WTC11 (cell line): ENCODE results near the gene HS3ST3A1. TPM values are rescaled to one million over a fixed set of nuclear protein-coding genes. Genes with fewer than 3 reads are reported as not detected.

ENCODE experiments used
- ATAC-seq: fragments of 200-7000 bp; cut with Tn5 transposase; 2 replicates; pipeline ENCODE4 v1.10.0; 2021; ENCODE audit warnings: mild to moderate bottlenecking, moderate library complexity
- CTCF ChIA-PET: fragments of 300-600 bp; sonication (Branson Sonifier 250); formaldehyde crosslinking; loops from one replicate; lab custom pipeline; 2021; ENCODE audit warnings: antibody characterized with exemption; lab: Charles Lee
- POLR2A ChIA-PET: fragments of 350-600 bp; sonication (Branson Sonifier 250); formaldehyde crosslinking; loops from one replicate; lab custom pipeline; 2021; ENCODE audit warnings: antibody characterized with exemption; lab: Charles Lee
- DNase-seq: peaks from one replicate; pipeline ENCODE4 v3.0.0; 2021; ENCODE audit warnings: low spot score
- H3K27ac Mint-ChIP-seq: 2 replicates; pipeline ENCODE4 v1.8.0; 2021; ENCODE audit warnings: mixed read lengths
- H3K27me3 Mint-ChIP-seq: 2 replicates; pipeline ENCODE4 v1.8.0; 2021; ENCODE audit warnings: low read depth, mild to moderate bottlenecking, moderate library complexity, mixed read lengths
- H3K36me3 Mint-ChIP-seq: 2 replicates; pipeline ENCODE4 v1.8.0; 2021; ENCODE audit warnings: mixed read lengths
- H3K4me1 Mint-ChIP-seq: 2 replicates; pipeline ENCODE4 v1.8.0; 2022; ENCODE audit warnings: mixed read lengths
- H3K4me3 Mint-ChIP-seq: 2 replicates; pipeline ENCODE4 v1.8.0; 2021; ENCODE audit warnings: mild to moderate bottlenecking, moderate library complexity, mixed read lengths
- H3K9me3 Mint-ChIP-seq: 2 replicates; pipeline ENCODE4 v1.8.0; 2021; ENCODE audit warnings: mixed read lengths
- ELF4 ChIP-seq: sonication (generic); formaldehyde crosslinking; IDR thresholded peaks from 2 replicates; pipeline ENCODE4 v1.8.1; 2022; ENCODE audit warnings: low read depth, mild to moderate bottlenecking, moderate library complexity, missing genetic modification reagents
- EMX1 ChIP-seq: fragments of 250-450 bp; sonication (Bioruptor Pico); IDR thresholded peaks from 2 replicates; pipeline ENCODE4 v1.8.0; 2021; ENCODE audit warnings: mild to moderate bottlenecking
- GTF2I ChIP-seq: fragments of 250-450 bp; sonication (Bioruptor Pico); conservative IDR thresholded peaks from 2 replicates; pipeline ENCODE4 v1.4.0; 2021; ENCODE audit warnings: mild to moderate bottlenecking
- PRRX2 ChIP-seq: fragments of 250-450 bp; sonication (Bioruptor Pico); IDR thresholded peaks from 2 replicates; pipeline ENCODE4 v1.8.0; 2021; ENCODE audit warnings: mild to moderate bottlenecking
- SMAD3 ChIP-seq: sonication (generic); formaldehyde crosslinking; IDR thresholded peaks from 2 replicates; pipeline ENCODE4 v1.8.0; 2022; ENCODE audit warnings: missing genetic modification reagents, mild to moderate bottlenecking, borderline replicate concordance
- ZNF317 ChIP-seq: sonication (generic); formaldehyde crosslinking; IDR thresholded peaks from 2 replicates; pipeline ENCODE4 v1.8.1; 2023; ENCODE audit warnings: low read depth, mild to moderate bottlenecking, moderate library complexity, missing genetic modification reagents, borderline replicate concordance
- total RNA-seq: library from RNA; stranded (reverse); gene quantifications from 3 replicates; pipeline ENCODE4 v1.2.3, GENCODE V29; 2021
- TF ChIP-seq, protein P1 (sequence below): sonication (generic); formaldehyde crosslinking; IDR thresholded peaks from 2 replicates; pipeline ENCODE4 v1.8.1; 2022; ENCODE audit warnings: low read depth, missing genetic modification reagents, borderline replicate concordance
- TF ChIP-seq, protein P2 (sequence below): sonication (generic); formaldehyde crosslinking; IDR thresholded peaks from 2 replicates; pipeline ENCODE4 v1.8.0; 2023; ENCODE audit warnings: missing genetic modification reagents, mild to moderate bottlenecking, borderline replicate concordance
- TF ChIP-seq, protein P3 (sequence below): fragments of 250-450 bp; sonication (Bioruptor Pico); IDR thresholded peaks from 2 replicates; pipeline ENCODE4 v1.8.0; 2021; ENCODE audit warnings: mild to moderate bottlenecking
- TF ChIP-seq, protein P4 (sequence below): fragments of 250-450 bp; sonication (Bioruptor Pico); IDR thresholded peaks from 2 replicates; pipeline ENCODE4 v2.1.2; 2022; ENCODE audit warnings: mild to moderate bottlenecking, moderate library complexity
- TF ChIP-seq, protein P5 (sequence below): fragments of 250-450 bp; sonication (Bioruptor Pico); IDR thresholded peaks from 2 replicates; pipeline ENCODE4 v1.9.0; 2021; ENCODE audit warnings: mild to moderate bottlenecking

Gene HS3ST3A1
- total RNA-seq, 1 experiment from 2014 or later = 9.7 TPM

DNA sequence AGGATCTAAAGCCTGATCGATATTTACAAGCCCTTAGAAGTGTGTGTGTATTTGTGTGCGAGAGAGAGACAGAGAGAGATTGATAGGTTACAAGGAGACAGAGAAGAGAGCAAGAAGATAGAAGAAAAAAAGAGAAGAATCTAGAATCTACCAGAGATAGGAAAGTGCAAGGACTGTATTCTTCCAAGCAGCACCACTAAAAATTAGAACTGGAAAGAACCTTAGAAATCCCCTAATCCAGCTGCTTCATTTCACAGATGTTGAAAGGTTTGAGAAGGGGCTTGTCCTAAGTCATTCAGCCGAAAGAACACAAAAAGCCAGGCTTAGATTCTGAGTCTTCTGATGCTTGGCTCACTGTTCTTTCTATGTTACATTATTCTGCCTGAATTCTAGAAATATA lies 92.2 kb downstream of the HS3ST3A1 start:
- ChIA-PET POLR2A (interaction anchor here (0.7 kb wide), 1 partner anchor 17 kb away, joined by 3 read pairs; no protein-coding TSS in a partner anchor), CTCF (no interaction called here)
- no peaks in the 10 kb centered on the region for H3K36me3 Mint-ChIP-seq
- no peak overlapping the region for H3K4me3 Mint-ChIP-seq
- no peaks in the 10 kb centered on the region for H3K27me3 Mint-ChIP-seq
- H3K4me1 Mint-ChIP-seq = peaks cover 33% of the 10 kb centered on the region
- TF ChIP-seq, protein P1, sequence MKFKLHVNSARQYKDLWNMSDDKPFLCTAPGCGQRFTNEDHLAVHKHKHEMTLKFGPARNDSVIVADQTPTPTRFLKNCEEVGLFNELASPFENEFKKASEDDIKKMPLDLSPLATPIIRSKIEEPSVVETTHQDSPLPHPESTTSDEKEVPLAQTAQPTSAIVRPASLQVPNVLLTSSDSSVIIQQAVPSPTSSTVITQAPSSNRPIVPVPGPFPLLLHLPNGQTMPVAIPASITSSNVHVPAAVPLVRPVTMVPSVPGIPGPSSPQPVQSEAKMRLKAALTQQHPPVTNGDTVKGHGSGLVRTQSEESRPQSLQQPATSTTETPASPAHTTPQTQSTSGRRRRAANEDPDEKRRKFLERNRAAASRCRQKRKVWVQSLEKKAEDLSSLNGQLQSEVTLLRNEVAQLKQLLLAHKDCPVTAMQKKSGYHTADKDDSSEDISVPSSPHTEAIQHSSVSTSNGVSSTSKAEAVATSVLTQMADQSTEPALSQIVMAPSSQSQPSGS (CRISPR knock-in tag) = no peak
- no peak for TF ChIP-seq PRRX2 (CRISPR knock-in tag)
- H3K27ac Mint-ChIP-seq = no peak overlapping the region; the same call in 1 of the 2 replicates
- no peaks in the 10 kb centered on the region for H3K9me3 Mint-ChIP-seq
- ATAC-seq (no peak), DNase-seq (no peak)

DNA sequence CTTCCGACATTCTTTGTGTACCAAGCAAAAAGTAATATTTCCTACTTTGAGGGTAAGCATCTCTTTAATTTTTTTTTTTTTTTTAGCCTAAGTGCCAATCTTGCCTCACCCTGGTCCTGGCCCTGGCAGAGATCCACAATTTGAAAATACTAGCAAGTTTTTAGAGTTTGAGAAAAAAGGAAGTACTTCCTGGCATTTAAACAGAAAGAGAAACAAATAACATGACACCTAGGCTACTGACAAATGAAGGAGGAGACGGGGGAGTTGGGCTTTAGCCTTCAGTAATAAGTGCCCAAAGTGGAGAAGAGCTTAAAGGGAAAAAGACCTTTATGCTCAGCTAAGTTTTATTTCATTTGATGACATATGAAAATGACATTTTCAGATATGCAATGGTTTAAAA lies 92.8 kb downstream of the HS3ST3A1 start:
- no peaks in the 10 kb centered on the region for H3K27me3 Mint-ChIP-seq
- no peak for ATAC-seq
- TF ChIP-seq ELF4 (CRISPR knock-in tag) (no peak), SMAD3 (CRISPR knock-in tag) (no peak), ZNF317 (CRISPR knock-in tag) (no peak)
- TF ChIP-seq, all 79 proteins: peak for 0
- Mint-ChIP-seq H3K4me3 (no peak overlapping the region), H3K36me3 (no peaks in the 10 kb centered on the region), H3K27ac (no peak overlapping the region), H3K4me1 (peaks cover 33% of the 10 kb centered on the region), H3K9me3 (no peaks in the 10 kb centered on the region)
- no peak for DNase-seq
- CTCF ChIA-PET = no interaction called here
- POLR2A ChIA-PET = interaction anchor here (0.7 kb wide), 1 partner anchor 17 kb away, joined by 3 read pairs; no protein-coding TSS in a partner anchor

DNA sequence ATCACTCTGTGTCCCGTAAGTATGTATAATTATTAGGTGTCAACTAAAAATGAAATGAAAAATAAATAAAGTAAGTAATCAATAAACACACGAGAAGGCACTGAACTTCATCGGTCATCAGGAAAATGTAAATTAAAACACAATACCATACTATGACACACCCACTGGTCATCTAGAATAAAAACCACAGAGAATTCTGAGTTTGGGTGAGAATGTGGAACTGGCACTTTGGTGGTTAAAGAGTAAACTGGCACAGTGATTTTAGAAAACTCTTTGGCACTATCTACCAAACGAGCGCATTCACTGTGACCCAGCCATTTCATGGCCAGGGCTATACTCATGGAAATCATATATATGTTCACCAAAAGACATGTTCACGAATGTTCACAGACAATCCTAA lies 98.2 kb downstream of the HS3ST3A1 start:
- Mint-ChIP-seq H3K9me3 (no peaks in the 10 kb centered on the region), H3K27me3 (no peaks in the 10 kb centered on the region), H3K4me1 (peaks cover 2% of the 10 kb centered on the region; the same call in 1 of the 2 replicates), H3K4me3 (no peak overlapping the region), H3K27ac (no peak overlapping the region), H3K36me3 (no peaks in the 10 kb centered on the region)
- ATAC-seq (no peak), DNase-seq (no peak)
- ChIA-PET CTCF (interaction anchor here (0.7 kb wide), 1 partner anchor 130 kb away, joined by 3 read pairs; no protein-coding TSS in a partner anchor), POLR2A (no interaction called here)
- TF ChIP-seq, protein P2, sequence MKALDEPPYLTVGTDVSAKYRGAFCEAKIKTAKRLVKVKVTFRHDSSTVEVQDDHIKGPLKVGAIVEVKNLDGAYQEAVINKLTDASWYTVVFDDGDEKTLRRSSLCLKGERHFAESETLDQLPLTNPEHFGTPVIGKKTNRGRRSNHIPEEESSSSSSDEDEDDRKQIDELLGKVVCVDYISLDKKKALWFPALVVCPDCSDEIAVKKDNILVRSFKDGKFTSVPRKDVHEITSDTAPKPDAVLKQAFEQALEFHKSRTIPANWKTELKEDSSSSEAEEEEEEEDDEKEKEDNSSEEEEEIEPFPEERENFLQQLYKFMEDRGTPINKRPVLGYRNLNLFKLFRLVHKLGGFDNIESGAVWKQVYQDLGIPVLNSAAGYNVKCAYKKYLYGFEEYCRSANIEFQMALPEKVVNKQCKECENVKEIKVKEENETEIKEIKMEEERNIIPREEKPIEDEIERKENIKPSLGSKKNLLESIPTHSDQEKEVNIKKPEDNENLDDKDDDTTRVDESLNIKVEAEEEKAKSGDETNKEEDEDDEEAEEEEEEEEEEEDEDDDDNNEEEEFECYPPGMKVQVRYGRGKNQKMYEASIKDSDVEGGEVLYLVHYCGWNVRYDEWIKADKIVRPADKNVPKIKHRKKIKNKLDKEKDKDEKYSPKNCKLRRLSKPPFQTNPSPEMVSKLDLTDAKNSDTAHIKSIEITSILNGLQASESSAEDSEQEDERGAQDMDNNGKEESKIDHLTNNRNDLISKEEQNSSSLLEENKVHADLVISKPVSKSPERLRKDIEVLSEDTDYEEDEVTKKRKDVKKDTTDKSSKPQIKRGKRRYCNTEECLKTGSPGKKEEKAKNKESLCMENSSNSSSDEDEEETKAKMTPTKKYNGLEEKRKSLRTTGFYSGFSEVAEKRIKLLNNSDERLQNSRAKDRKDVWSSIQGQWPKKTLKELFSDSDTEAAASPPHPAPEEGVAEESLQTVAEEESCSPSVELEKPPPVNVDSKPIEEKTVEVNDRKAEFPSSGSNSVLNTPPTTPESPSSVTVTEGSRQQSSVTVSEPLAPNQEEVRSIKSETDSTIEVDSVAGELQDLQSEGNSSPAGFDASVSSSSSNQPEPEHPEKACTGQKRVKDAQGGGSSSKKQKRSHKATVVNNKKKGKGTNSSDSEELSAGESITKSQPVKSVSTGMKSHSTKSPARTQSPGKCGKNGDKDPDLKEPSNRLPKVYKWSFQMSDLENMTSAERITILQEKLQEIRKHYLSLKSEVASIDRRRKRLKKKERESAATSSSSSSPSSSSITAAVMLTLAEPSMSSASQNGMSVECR (CRISPR knock-in tag) = no peak
- TF ChIP-seq, protein P3, sequence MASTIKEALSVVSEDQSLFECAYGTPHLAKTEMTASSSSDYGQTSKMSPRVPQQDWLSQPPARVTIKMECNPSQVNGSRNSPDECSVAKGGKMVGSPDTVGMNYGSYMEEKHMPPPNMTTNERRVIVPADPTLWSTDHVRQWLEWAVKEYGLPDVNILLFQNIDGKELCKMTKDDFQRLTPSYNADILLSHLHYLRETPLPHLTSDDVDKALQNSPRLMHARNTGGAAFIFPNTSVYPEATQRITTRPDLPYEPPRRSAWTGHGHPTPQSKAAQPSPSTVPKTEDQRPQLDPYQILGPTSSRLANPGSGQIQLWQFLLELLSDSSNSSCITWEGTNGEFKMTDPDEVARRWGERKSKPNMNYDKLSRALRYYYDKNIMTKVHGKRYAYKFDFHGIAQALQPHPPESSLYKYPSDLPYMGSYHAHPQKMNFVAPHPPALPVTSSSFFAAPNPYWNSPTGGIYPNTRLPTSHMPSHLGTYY = no peak
- TF ChIP-seq, protein P4, sequence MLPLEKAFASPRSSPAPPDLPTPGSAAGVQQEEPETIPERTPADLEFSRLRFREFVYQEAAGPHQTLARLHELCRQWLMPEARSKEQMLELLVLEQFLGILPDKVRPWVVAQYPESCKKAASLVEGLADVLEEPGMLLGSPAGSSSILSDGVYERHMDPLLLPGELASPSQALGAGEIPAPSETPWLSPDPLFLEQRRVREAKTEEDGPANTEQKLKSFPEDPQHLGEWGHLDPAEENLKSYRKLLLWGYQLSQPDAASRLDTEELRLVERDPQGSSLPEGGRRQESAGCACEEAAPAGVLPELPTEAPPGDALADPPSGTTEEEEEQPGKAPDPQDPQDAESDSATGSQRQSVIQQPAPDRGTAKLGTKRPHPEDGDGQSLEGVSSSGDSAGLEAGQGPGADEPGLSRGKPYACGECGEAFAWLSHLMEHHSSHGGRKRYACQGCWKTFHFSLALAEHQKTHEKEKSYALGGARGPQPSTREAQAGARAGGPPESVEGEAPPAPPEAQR = no peak
- no peak for TF ChIP-seq GTF2I (CRISPR knock-in tag)
- TF ChIP-seq, protein P5, sequence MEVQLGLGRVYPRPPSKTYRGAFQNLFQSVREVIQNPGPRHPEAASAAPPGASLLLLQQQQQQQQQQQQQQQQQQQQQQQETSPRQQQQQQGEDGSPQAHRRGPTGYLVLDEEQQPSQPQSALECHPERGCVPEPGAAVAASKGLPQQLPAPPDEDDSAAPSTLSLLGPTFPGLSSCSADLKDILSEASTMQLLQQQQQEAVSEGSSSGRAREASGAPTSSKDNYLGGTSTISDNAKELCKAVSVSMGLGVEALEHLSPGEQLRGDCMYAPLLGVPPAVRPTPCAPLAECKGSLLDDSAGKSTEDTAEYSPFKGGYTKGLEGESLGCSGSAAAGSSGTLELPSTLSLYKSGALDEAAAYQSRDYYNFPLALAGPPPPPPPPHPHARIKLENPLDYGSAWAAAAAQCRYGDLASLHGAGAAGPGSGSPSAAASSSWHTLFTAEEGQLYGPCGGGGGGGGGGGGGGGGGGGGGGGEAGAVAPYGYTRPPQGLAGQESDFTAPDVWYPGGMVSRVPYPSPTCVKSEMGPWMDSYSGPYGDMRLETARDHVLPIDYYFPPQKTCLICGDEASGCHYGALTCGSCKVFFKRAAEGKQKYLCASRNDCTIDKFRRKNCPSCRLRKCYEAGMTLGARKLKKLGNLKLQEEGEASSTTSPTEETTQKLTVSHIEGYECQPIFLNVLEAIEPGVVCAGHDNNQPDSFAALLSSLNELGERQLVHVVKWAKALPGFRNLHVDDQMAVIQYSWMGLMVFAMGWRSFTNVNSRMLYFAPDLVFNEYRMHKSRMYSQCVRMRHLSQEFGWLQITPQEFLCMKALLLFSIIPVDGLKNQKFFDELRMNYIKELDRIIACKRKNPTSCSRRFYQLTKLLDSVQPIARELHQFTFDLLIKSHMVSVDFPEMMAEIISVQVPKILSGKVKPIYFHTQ (CRISPR knock-in tag) = no peak
- no peak for TF ChIP-seq EMX1
